GM18520 (cell line): ENCODE results near the gene AMHR2.

Experiments
- ATAC-seq: cut with Tn5 transposase; IDR thresholded peaks from one replicate; pipeline ENCODE4 v1.9.1; 2021; ENCODE audit not compliant: unreplicated experiment

AMHR2 gene

GRCh38 chr12:53452159-53453077, 28.8 kb downstream of the AMHR2 start:
- no peak for ATAC-seq

DNA sequence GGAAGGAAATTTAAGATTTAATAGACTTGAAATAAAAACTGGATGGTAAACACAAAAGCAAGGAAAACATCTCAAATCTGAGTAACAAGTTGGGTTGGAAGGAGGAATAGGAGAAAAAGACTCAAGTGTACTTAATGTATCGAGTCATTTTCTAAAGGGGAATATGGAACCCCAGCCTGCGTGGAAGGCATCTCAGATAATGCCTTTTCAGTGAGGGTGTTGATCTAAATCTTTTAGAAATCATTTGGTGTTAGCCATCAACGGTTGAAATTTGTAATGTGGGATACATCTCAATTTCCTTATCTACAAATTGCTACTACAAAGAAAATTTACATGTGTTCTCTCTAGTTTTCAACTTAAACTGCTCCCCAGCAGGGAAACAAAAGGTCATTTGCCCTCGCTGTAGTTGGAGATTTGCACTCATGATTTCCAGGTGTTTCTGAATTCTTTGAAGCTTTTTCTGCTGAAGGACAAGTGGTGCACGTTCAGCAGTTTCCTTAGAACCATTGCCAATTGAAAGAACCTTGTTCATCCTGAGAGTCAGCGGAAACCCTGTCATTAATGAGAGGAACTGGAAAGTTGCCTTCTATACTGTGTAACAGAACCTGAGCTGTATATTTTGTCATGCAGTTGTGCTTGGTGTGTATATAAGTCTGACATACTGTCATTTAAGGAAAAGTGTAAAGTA, 30.4 kb downstream of the AMHR2 start:
- no peak for ATAC-seq

DNA sequence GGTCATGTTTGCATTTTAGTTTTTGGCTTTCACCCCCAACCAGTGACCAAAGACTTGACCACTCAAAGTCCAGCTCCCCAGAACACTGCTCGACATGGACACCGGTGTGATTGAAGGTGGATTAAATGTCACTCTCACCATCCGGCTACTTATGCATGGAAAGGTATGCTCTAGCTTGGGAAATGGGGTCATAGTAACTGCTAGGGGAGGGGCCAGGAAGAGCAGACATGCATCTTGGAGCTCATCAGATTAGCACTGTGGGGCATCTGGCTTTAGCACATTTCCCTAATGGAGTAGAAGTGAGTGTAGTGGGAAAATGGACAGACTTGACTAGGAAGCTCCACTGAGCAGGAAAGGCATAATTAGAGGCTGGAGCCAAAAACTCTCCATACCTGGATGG, 31.1 kb downstream of the AMHR2 start:
- no peak for ATAC-seq

DNA sequence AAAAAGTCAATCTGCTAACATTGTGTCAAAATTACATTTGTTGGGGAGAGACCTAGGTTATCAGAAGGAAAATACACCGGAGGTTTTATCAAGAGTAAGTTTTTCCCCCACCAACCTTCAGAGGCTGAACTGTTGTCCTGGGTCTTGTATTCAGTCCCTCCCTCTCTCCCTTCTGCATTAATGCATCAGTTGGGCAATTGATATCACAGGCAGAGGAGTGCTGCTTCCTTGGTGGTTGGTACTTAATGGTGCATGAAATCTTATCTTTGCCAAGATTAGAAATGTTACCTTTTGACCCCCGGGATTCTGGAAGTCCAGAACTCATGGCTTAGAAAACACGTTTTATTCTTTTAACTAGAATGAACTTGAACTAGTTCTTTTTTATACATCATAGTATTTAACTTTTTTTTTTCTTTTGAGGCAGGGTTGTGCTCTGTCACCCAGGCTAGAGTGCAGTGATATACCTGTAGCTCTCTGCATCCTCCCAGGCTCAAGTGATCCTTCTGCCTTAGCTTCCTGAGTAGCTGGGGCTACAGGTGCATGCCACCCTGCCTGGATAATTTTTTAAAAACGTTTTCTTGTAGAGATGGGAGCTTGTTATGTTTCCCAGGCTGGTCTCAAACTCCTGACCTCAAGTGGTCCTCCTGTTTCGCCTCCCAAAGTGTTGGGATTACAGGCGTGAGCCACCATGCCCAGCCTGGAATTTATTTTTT, 33.2 kb downstream of the AMHR2 start:
- ATAC-seq: no peak

DNA sequence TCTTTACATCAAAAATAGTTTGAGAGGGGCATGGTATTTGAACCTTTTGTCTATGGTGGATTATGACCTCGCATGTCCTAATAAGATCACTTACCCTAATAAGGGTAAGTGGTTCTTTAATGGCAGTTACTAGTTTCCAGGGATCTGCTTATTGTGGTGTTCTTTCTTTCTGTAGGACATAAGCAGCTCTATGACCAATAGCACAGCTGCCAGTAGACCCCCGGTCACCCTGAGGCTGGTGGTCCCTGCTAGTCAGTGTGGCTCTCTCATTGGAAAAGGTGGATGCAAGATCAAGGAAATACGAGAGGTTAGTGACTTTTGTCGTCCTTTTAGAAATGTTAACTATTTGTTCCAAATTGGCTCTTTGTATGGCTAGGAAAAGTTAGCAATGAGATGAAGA, 35.4 kb downstream of the AMHR2 start:
- ATAC-seq: no peak

DNA sequence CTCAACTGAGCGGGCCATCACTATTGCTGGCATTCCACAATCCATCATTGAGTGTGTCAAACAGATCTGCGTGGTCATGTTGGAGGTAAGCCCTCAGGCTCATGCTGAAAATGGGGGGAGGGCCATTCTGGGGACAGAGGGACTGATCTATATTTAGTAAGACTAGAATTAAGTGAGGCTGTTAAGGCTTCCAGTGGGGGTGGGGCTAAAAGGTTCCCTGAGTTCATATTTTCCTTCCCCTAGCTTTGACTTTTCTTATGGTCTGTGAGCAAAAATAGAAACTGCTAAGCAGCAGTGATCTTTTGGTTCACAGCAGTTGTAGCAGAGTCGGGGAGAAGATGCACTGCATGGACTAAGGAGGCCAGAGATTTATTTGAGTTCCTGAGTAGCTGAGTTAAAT, 37.4 kb downstream of the AMHR2 start:
- no peak for ATAC-seq

- ATAC-seq: no peak
These were observed 37.9 kb downstream of the AMHR2 start for GRCh38 chr12:53461591-53461990.

DNA sequence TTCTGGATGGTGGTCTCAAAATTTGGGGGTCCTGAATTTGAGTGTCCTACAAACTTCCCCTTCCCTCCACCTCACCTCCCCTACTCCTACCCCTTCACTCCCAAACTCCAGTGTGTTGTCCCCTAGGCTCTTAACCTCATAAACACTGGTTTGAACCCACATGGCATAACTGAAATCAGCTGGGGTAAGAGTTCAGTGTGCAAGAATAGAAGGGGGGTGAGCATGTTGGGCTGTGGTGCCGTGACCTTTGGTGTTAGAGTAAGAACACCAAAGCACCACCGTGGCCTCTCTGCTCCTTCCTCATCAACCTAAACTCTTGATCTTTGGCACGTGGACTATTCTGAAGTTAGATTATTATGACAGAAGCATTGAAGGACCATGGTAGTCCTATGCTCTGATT, 39.3 kb downstream of the AMHR2 start:
- ATAC-seq: no peak

DNA sequence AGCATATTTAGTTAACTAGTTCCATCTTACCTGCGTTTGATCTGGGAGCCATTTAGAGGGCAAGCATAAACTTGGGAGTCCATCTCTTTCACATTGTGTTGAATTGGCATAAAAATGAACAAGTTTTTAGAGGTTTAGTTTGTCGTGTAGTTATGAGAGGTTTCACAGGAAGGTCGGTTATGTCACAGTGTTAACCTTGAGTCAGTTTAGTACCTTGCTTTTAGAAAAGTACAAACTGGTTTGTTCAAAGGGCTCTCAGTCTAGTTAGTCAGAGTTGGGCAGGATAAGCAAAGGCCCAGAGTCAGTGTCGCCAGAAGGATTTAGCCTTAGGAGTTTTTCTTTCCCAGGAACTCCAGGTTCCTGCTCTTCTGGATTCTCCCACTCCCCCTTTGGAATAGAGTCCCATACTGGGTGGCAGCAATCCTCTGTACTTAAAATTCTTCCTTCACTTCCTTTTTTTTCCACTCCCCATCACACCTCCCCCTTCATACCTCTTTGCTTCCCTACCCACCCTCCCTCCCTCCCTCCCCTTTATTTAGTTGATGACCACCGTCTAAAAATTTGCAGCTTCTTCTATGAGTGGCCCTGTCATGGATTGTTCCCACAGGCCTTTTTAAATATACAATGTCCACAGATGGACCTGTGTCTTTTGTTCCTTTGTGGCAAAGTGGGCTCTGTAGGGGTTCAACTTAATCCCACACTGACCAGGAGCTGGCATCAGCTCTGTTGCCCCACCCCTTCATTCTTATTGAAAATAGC, 40.3 kb downstream of the AMHR2 start:
- no peak for ATAC-seq

DNA sequence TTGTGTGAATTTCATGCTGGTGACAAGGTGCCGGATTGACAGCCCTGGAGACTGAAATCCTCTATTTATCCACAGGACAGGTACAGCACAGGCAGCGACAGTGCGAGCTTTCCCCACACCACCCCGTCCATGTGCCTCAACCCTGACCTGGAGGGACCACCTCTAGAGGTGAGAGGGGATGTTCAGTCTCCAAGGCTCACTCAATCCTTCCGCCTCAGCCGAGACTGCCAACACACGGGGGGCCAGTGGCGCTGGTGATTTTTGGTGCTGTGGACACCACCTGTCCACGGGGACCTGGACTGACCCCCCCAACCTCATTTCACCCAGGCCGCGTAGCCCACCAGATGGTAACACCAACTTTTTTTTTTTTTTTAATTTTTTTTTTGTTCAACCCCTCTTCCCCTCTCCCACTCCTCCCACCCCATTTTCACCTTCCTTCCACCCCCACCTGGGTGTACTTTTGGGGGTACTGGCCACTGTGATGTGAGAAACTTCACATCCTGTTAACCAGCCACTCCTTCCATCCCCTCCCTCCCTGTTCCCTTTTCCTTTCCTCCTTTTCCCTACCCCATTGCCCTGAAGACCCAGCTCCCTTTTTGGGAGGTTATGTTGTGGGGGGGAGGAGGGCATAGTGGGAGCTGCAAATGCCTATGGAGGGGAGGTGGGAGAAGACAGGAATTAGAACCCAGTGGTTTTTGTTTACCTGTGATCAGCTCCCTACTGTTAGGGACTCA, 41.2 kb downstream of the AMHR2 start:
- no peak for ATAC-seq

GRCh38 chr12:53465679-53466078, 42.0 kb downstream of the AMHR2 start:
- ATAC-seq: no peak

DNA sequence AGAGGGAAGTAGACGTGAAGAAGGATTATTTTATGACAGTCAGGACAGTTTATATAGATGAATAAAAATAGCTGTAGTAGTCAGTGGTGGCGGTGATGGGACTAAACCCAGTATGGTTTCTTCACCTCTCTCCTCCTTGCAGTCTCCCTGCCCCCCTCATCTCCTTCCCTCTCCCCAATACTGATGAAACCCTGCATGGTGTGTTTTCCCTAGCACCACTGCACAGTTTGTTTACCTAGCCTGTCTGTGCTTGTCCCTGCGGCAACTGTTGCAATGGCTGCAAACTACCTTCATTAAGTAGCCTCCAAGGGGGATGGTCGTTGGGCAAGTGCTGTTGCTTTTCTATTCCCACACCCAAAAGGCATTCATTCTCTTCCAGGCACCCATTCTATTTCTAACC, 43.0 kb downstream of the AMHR2 start:
- ATAC-seq: no peak

DNA sequence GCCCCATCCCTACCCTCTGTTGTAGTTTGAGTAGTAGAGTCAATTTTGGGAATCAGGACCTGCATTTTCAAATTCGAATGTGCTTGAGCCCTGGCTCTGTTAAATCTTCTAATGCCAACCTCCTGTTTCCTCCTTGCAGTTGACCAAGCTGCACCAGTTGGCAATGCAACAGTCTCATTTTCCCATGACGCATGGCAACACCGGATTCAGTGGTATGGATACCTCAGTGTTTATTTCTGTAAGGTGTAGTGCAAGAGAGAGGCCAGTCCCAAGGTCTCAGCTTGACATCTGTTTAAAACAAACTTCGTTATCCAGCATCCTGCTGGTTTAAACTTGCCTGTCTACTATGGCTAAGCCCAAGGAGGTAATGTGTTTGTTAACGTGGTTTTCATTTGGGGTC, 43.4 kb downstream of the AMHR2 start:
- ATAC-seq: no peak

- no peak for ATAC-seq
These were observed 44.2 kb downstream of the AMHR2 start for GRCh38 chr12:53467880-53468279.

DNA sequence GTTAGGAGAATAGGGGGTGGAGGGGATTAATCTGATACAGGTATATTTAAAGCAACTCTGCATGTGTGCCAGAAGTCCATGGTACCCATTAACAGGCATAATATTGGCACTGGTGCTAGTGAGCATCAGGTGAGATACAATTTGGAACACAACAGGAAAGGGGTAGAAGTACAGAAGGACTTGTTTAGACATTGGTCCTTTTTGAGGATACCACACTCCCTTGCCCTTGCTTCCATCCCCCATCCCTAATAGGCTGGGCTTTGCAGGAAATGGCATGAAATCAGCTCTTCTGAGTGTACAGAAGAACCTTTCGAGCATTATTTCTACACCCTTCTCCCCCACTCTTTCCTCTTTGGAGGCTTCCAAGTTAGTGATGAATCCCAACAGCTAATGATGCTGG, 44.6 kb downstream of the AMHR2 start:
- no peak for ATAC-seq

DNA sequence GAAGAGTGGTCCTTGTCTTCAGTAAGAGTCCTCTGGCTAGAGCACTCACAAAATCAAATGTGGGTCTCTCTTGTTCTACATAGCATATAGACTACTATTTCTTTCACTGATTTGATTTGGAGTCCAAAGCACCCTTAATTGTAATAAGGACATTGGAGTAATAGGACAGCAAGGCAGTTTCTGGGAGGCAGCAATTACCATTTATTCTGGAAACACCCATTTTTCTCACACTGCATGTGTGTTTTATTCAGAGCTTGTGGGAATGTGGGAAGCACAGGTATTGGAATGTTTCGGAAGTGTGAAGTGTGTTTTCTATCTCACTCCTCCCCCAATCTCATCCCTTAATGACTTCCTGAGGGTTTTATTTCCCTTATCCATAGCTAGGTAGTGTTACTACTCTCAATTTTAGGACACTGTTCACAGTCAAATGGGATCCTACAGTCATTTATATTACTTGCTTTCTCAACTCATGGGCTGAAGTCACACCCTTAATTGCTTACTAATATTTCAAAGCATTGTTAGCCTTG, 48.5 kb downstream of the AMHR2 start:
- no peak for ATAC-seq

DNA sequence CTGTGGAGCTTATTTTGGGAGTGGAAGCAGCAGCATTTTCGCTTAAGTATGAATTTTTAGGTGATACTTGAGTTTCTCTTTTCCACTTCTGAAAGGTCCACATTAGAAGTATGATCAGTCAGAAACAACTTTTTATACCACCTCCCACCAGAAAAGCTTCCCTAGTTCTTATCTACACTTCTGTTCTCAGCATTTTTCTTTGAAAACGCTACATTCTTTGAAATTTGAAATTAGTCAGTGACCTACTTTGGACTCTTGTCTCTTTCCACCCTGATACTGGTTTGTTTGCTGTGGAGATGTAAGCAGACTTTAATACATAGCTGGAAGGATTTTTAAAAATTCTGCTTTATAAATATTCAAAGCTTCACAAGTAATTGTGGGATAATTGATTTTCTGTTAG, 50.4 kb downstream of the AMHR2 start:
- ATAC-seq: no peak

DNA sequence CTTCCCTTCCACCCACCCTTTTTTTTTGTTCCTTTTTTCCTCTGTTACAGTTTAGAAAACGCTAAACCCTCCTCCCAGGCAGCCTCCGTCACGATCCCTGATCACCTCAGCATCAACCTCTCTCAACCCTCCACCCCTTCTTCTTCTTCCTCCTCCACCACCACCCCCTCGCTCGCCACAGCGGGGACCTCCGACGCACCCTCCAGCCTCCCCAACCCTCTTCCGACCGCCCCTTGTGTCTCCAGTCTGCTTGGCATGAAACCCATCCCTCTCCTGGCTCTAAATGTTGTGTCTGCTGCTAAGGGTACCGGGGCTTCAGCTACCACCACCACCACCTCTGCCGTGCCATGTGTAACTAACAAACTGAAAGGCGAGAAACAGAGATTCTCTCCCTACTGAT, 51.2 kb downstream of the AMHR2 start:
- no peak for ATAC-seq

DNA sequence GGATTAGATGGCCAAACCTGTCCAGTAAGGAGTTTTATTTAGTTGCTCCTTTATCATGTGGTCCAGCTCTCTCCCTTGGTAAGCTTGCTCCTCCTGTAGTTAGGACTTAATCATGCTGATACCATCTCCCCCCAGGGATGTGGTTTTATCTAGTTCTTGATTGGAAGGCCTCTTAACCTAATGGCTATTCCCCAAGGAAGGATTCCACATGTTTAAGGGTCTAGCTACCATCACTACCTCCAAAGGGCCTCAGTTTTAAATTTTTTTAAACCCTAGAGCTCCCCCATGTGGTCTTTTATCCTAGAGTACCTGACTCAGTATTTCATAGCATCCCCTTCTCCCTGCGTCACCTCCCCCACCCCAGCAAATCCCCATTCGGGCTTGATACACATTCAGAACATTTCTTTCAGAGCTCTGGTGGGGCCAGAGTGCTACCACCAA, 53.1 kb downstream of the AMHR2 start:
- ATAC-seq: no peak

DNA sequence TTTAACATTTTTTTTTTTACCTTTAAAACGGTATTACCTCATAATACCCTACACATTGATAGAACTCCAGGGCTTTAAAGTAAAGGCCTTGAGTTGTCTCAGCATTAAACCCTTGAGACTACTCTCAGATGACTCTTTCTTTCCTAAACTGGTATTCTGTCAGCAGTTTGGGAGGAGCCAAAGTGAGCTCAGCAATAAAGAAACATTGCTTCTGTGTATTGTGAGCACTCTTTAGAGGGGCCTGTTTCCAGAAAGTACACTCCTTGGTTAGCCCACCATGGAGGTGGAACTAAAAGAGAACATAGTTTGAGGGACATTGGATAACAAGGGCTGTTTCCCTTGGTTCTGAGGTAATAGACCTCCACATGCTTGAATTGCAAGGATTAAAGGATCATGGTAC, 55.2 kb downstream of the AMHR2 start:
- ATAC-seq: no peak
